ENCODE data around the gene STN1. TPM values are rescaled to one million over a fixed set of nuclear protein-coding genes. Genes with fewer than 3 reads are reported as not detected.

Gene STN1
- polyA plus RNA-seq, 1 of the 3 experiments (the other 2 are of a cell fraction): 22.1 TPM

DNA sequence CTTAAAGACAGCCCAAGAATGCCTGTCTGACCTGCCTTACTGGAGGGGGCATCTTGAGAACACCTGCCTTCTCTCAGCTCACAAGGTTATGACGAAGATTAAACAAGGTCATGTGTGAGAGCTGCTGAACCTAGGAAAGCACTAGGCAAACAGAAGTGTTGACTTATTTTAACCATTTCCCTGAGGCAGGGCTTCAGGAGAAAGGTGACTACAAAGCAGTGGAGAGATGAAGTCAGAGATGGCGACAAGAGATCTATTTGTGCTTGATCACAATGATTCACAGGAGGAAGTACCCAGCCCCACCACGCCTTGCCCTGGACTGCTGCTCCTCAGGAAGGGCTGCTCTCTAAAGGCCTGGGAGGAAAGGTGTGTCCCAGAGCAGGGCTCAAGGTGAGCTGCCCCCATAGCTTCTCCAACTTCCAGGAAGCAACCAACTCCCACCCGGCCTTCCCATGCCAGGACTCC lies 27.8 kb downstream of the STN1 start:
- no peak overlapping the region for H3K4me2 ChIP-seq
- H4K20me1 ChIP-seq (ENCODE audit: insufficient read depth): no peaks in the 10 kb centered on the region
- peaks cover 8 to 30% of the 10 kb centered on the region in 2 experiments for H3K4me1 ChIP-seq (ENCODE audit: control insufficient read depth in 1 of 2, insufficient read depth in 2 of 2, low read depth in 1 of 2, low read length in 1 of 2)
- no peaks in the 10 kb centered on the region for H3K27me3 ChIP-seq (ENCODE audit: insufficient read depth)
- H3K79me2 ChIP-seq (ENCODE audit: insufficient read depth): no peaks in the 10 kb centered on the region
- TF ChIP-seq, protein P1, sequence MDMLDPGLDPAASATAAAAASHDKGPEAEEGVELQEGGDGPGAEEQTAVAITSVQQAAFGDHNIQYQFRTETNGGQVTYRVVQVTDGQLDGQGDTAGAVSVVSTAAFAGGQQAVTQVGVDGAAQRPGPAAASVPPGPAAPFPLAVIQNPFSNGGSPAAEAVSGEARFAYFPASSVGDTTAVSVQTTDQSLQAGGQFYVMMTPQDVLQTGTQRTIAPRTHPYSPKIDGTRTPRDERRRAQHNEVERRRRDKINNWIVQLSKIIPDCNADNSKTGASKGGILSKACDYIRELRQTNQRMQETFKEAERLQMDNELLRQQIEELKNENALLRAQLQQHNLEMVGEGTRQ (IDR thresholded peaks at IDR 0.05; ENCODE audit: borderline replicate concordance, low read depth, low read length): no peak
- TF ChIP-seq RCOR1 (IDR thresholded peaks at IDR 0.05; ENCODE audit: low read length) (no peak), USF1 (IDR thresholded peaks at IDR 0.05; ENCODE audit: borderline replicate concordance, low read depth) (no peak), GABPA (IDR thresholded peaks at IDR 0.05; ENCODE audit: low read depth) (no peak), RXRA (IDR thresholded peaks at IDR 0.05; ENCODE audit: borderline replicate concordance, low read depth) (no peak), FOXJ3 (CRISPR knock-in tag; IDR thresholded peaks at IDR 0.05) (no peak), SMC3 (IDR thresholded peaks at IDR 0.05; ENCODE audit: low read depth, low read length) (no peak), GATA2 (CRISPR knock-in tag; IDR thresholded peaks at IDR 0.05) (no peak), ELF1 (IDR thresholded peaks at IDR 0.05) (no peak), NRF1 (IDR thresholded peaks at IDR 0.05; ENCODE audit: low read depth, low read length) (no peak), POLR2AphosphoS5 (IDR thresholded peaks at IDR 0.05; ENCODE audit: low read depth, low read length) (no peak), RAD21 (IDR thresholded peaks at IDR 0.05; ENCODE audit: low read length) (no peak), MEF2A (IDR thresholded peaks at IDR 0.05; ENCODE audit: borderline replicate concordance, low read depth) (no peak), FOXM1 (IDR thresholded peaks at IDR 0.05; ENCODE audit: low read depth) (no peak), MXI1 (IDR thresholded peaks at IDR 0.05; ENCODE audit: low read depth, low read length) (no peak)
- TF ChIP-seq, protein P2, sequence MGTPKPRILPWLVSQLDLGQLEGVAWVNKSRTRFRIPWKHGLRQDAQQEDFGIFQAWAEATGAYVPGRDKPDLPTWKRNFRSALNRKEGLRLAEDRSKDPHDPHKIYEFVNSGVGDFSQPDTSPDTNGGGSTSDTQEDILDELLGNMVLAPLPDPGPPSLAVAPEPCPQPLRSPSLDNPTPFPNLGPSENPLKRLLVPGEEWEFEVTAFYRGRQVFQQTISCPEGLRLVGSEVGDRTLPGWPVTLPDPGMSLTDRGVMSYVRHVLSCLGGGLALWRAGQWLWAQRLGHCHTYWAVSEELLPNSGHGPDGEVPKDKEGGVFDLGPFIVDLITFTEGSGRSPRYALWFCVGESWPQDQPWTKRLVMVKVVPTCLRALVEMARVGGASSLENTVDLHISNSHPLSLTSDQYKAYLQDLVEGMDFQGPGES (IDR thresholded peaks at IDR 0.05; ENCODE audit: low read depth, low read length): no peak
- TF ChIP-seq, protein P3, sequence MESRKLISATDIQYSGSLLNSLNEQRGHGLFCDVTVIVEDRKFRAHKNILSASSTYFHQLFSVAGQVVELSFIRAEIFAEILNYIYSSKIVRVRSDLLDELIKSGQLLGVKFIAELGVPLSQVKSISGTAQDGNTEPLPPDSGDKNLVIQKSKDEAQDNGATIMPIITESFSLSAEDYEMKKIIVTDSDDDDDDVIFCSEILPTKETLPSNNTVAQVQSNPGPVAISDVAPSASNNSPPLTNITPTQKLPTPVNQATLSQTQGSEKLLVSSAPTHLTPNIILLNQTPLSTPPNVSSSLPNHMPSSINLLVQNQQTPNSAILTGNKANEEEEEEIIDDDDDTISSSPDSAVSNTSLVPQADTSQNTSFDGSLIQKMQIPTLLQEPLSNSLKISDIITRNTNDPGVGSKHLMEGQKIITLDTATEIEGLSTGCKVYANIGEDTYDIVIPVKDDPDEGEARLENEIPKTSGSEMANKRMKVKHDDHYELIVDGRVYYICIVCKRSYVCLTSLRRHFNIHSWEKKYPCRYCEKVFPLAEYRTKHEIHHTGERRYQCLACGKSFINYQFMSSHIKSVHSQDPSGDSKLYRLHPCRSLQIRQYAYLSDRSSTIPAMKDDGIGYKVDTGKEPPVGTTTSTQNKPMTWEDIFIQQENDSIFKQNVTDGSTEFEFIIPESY (IDR thresholded peaks at IDR 0.05; ENCODE audit: borderline replicate concordance, low read depth): no peak
- TF ChIP-seq, protein P4, sequence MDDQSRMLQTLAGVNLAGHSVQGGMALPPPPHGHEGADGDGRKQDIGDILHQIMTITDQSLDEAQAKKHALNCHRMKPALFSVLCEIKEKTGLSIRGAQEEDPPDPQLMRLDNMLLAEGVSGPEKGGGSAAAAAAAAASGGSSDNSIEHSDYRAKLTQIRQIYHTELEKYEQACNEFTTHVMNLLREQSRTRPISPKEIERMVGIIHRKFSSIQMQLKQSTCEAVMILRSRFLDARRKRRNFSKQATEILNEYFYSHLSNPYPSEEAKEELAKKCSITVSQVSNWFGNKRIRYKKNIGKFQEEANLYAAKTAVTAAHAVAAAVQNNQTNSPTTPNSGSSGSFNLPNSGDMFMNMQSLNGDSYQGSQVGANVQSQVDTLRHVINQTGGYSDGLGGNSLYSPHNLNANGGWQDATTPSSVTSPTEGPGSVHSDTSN (IDR thresholded peaks at IDR 0.05): no peak
- TF ChIP-seq, protein P5, sequence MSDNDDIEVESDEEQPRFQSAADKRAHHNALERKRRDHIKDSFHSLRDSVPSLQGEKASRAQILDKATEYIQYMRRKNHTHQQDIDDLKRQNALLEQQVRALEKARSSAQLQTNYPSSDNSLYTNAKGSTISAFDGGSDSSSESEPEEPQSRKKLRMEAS (IDR thresholded peaks at IDR 0.05; ENCODE audit: low read depth): no peak
- 76% methylated on average over 3 of the region's 4 CpGs for WGBS (ENCODE audit: low lambda C conversion rate)
- no peak for DNase-seq
- H3K36me3 ChIP-seq (replicated peaks in 1 of 2; ENCODE audit: control insufficient read depth in 1 of 2, insufficient read depth in 2 of 2, low read length in 1 of 2): peaks cover 30 to 41% of the 10 kb centered on the region in 2 experiments
- H3K9me2 ChIP-seq: no peaks in the 10 kb centered on the region
- no peak overlapping the region for H3K27ac ChIP-seq (ENCODE audit: low read depth in 2 of 2, low read length in 1 of 2)
- no peak overlapping the region for H2AFZ ChIP-seq (ENCODE audit: low read depth)
- H3F3A ChIP-seq (replicated peaks; ENCODE audit: insufficient read depth): peaks cover 17% of the 10 kb centered on the region
- ChIA-PET POLR2A (no interaction called here), CTCF (interaction anchor here (0.7 to 1.8 kb wide), 9 partner anchors 8 to 294 kb away, joined by 3 to 7 read pairs (median 4); partner anchors contain the start of gene SFR1)
- H3K4me3 ChIP-seq (ENCODE audit: low read depth in 2 of 2, low read length in 1 of 2): no peak overlapping the region
- no peak overlapping the region for H3K9ac ChIP-seq
- H3K9me3 ChIP-seq: no peaks in the 10 kb centered on the region
